PFSK-1 (cell line): ENCODE results near the gene BAG2.

Source experiments
- FOXP2 ChIP-seq: optimal IDR thresholded peaks from 2 replicates; pipeline ENCODE3; 2011; ENCODE audit warnings: borderline replicate concordance, control low read depth, inconsistent platforms; ENCODE audit not compliant: insufficient read depth; ENCODE audit errors: extremely low read length, extremely low read depth
- POLR2AphosphoS5 ChIP-seq: IDR thresholded peaks from 2 replicates; pipeline ENCODE4 v1.6.1; 2012; ENCODE audit warnings: low read depth, mild to moderate bottlenecking, control low read depth, low read length, moderate library complexity
- SIN3A ChIP-seq: IDR thresholded peaks from 2 replicates; pipeline ENCODE4 v1.6.1; 2012; ENCODE audit warnings: mild to moderate bottlenecking, low read length, moderate library complexity, borderline replicate concordance; ENCODE audit not compliant: insufficient read depth
- TAF1 ChIP-seq: IDR thresholded peaks from 2 replicates; pipeline ENCODE4 v1.6.1; 2012; ENCODE audit warnings: low read length, control low read depth, borderline replicate concordance; ENCODE audit not compliant: insufficient read depth
- TF ChIP-seq, protein P1 (sequence below), 2 experiments: IDR thresholded peaks; 2 replicates each; pipeline versions ENCODE4 v1.6.1 to v1.8.0; 2011 to 2012; ENCODE audit warnings: low read depth in 2 of 2, low read length in 2 of 2, control low read depth in 1 of 2, inconsistent platforms in 1 of 2, mild to moderate bottlenecking in 1 of 2, moderate library complexity in 1 of 2; ENCODE audit not compliant: insufficient read depth in 1 of 2

Gene BAG2

DNA sequence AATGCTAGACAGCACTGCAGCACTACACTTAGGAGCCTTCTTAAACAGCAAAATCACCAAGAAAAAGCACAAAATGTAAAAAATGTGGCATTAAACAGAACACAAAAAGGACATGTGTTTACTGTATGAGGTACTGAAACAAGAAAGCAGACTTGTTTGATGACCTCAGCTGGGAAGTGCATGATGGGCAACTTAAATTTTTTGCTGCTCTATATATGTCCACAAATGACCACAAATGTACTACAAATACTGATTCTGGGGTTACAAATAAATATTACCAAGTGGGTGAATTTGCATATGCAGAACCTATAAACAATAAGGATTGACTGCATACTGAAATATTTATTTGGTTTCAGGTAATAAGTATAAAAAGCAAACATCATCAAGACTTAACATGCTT, 36.9 kb downstream of the BAG2 start:
- TF ChIP-seq SIN3A = no peak
- no peak for TF ChIP-seq FOXP2
- TF ChIP-seq TAF1 = no peak
- TF ChIP-seq POLR2AphosphoS5 = no peak
- TF ChIP-seq, protein P1, sequence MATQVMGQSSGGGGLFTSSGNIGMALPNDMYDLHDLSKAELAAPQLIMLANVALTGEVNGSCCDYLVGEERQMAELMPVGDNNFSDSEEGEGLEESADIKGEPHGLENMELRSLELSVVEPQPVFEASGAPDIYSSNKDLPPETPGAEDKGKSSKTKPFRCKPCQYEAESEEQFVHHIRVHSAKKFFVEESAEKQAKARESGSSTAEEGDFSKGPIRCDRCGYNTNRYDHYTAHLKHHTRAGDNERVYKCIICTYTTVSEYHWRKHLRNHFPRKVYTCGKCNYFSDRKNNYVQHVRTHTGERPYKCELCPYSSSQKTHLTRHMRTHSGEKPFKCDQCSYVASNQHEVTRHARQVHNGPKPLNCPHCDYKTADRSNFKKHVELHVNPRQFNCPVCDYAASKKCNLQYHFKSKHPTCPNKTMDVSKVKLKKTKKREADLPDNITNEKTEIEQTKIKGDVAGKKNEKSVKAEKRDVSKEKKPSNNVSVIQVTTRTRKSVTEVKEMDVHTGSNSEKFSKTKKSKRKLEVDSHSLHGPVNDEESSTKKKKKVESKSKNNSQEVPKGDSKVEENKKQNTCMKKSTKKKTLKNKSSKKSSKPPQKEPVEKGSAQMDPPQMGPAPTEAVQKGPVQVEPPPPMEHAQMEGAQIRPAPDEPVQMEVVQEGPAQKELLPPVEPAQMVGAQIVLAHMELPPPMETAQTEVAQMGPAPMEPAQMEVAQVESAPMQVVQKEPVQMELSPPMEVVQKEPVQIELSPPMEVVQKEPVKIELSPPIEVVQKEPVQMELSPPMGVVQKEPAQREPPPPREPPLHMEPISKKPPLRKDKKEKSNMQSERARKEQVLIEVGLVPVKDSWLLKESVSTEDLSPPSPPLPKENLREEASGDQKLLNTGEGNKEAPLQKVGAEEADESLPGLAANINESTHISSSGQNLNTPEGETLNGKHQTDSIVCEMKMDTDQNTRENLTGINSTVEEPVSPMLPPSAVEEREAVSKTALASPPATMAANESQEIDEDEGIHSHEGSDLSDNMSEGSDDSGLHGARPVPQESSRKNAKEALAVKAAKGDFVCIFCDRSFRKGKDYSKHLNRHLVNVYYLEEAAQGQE (IDR thresholded peaks at IDR 0.05; ENCODE audit: insufficient read depth in 1 of 2, low read depth in 2 of 2, low read length in 2 of 2) = no peak

DNA sequence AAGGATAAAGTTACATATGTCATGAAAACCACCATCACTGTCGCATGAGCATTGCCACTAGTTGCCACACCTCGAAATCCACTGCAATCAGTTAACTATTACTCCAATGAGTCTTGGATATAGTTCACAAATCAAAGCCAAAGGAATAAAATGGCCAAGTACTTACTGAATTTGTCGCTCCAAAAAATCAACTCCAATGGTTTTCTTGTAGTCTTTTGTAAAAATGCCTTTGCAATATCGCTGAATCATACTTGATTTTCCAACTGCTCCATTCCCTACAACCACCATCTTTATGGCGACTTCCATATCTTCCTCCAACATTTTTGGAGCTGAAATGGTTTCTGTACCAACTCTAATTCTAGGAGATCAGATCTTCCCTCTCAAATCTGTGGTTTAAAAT, 37.9 kb downstream of the BAG2 start:
- TF ChIP-seq POLR2AphosphoS5 (no peak), TAF1 (no peak), FOXP2 (no peak), SIN3A (no peak)
- TF ChIP-seq, protein P1 (IDR thresholded peaks at IDR 0.05; ENCODE audit: insufficient read depth in 1 of 2, low read depth in 2 of 2, low read length in 2 of 2) = no peak

- no peak for TF ChIP-seq FOXP2
- no peak for TF ChIP-seq TAF1
Observed at GRCh38 chr6:57215260-57215659, 43.1 kb downstream of the BAG2 start.

GRCh38 chr6:57216235-57217101, 44.3 kb downstream of the BAG2 start:
- TF ChIP-seq TAF1 (no peak), POLR2AphosphoS5 (no peak), FOXP2 (no peak), SIN3A (no peak)
- TF ChIP-seq, protein P1 (IDR thresholded peaks at IDR 0.05; ENCODE audit: insufficient read depth in 1 of 2, low read depth in 2 of 2, low read length in 2 of 2) = no peak

DNA sequence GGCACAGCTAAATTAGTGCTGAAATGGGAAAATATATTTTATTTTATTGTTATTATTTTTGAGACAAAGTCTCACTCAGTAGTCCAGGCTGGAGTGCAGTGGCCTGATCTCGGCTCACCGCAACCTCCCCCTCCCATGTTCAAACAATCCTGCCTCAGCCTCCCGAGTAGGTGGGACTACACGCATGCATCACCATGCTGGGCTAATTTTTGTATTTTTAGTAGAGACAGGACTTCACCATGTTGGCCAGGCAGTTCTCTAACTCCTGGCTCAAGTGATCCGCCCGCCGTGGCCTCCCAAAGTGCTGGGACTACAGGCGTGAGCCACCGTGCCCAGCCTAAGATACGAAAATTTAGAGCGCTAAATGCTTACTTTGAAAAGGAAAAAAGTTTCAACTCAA, 45.1 kb downstream of the BAG2 start:
- no peak for TF ChIP-seq FOXP2
- TF ChIP-seq, protein P1 (IDR thresholded peaks at IDR 0.05; ENCODE audit: insufficient read depth in 1 of 2, low read depth in 2 of 2, low read length in 2 of 2) = no peak
- no peak for TF ChIP-seq SIN3A
- no peak for TF ChIP-seq TAF1
- TF ChIP-seq POLR2AphosphoS5 = no peak
